HG03442 (cell line): ENCODE measurements around the gene CHRM4.

Experiments
- ATAC-seq: cut with Tn5 transposase; IDR thresholded peaks from one replicate; pipeline ENCODE4 v1.9.1; 2021; ENCODE audit warnings: mild to moderate bottlenecking, moderate library complexity; ENCODE audit not compliant: unreplicated experiment

Gene CHRM4

GRCh38 chr11:46350695-46351094 lies 40.9 kb downstream of the CHRM4 start:
- no peak for ATAC-seq

- no peak for ATAC-seq
Observed at GRCh38 chr11:46348566-46349401, 42.8 kb downstream of the CHRM4 start.

- peak; percentile 5 for ATAC-seq
Observed at GRCh38 chr11:46347637-46348311, 43.8 kb downstream of the CHRM4 start.

- ATAC-seq: peak; percentile 65
Observed at GRCh38 chr11:46346886-46347636, 44.5 kb downstream of the CHRM4 start, which contains the start of gene DGKZ. DGKZ (plus strand) TSS chr11:46347463; CDS start chr11:46347660, 197 bp downstream.

GRCh38 chr11:46345881-46346484 lies 45.6 kb downstream of the CHRM4 start:
- no peak for ATAC-seq

GRCh38 chr11:46345131-46345597 lies 46.4 kb downstream of the CHRM4 start:
- no peak for ATAC-seq

- ATAC-seq: no peak
Observed at GRCh38 chr11:46343520-46343919, 48.1 kb downstream of the CHRM4 start.

GRCh38 chr11:46342239-46342638 lies 49.3 kb downstream of the CHRM4 start:
- ATAC-seq: no peak

GRCh38 chr11:46341454-46341853 lies 50.1 kb downstream of the CHRM4 start:
- no peak for ATAC-seq

- ATAC-seq: no peak
Observed at GRCh38 chr11:46339816-46340215, 51.8 kb downstream of the CHRM4 start.

GRCh38 chr11:46338988-46339666 lies 52.4 kb downstream of the CHRM4 start:
- no peak for ATAC-seq

GRCh38 chr11:46338636-46338987 lies 53.0 kb downstream of the CHRM4 start:
- ATAC-seq: no peak

GRCh38 chr11:46337626-46338345 lies 53.8 kb downstream of the CHRM4 start:
- no peak for ATAC-seq

GRCh38 chr11:46336563-46337180 lies 54.9 kb downstream of the CHRM4 start:
- ATAC-seq: no peak

- ATAC-seq: no peak
Observed at GRCh38 chr11:46335890-46336562, 55.5 kb downstream of the CHRM4 start.

GRCh38 chr11:46335271-46335670 lies 56.3 kb downstream of the CHRM4 start:
- no peak for ATAC-seq

GRCh38 chr11:46334211-46334610 lies 57.4 kb downstream of the CHRM4 start:
- no peak for ATAC-seq
